ENCODE measurements around the gene ACVR1B. TPM values are rescaled to one million over a fixed set of nuclear protein-coding genes. Genes with fewer than 3 reads are reported as not detected.
A peak's percentile ranks its signal among the peaks of the same experiment; 100 is the strongest.

Gene ACVR1B
- total and polyA plus RNA-seq, 2 of the 8 experiments (the other 6 are each of a cell fraction or from before 2014, with no cell fraction given) = 16.0 to 19.2 TPM

DNA sequence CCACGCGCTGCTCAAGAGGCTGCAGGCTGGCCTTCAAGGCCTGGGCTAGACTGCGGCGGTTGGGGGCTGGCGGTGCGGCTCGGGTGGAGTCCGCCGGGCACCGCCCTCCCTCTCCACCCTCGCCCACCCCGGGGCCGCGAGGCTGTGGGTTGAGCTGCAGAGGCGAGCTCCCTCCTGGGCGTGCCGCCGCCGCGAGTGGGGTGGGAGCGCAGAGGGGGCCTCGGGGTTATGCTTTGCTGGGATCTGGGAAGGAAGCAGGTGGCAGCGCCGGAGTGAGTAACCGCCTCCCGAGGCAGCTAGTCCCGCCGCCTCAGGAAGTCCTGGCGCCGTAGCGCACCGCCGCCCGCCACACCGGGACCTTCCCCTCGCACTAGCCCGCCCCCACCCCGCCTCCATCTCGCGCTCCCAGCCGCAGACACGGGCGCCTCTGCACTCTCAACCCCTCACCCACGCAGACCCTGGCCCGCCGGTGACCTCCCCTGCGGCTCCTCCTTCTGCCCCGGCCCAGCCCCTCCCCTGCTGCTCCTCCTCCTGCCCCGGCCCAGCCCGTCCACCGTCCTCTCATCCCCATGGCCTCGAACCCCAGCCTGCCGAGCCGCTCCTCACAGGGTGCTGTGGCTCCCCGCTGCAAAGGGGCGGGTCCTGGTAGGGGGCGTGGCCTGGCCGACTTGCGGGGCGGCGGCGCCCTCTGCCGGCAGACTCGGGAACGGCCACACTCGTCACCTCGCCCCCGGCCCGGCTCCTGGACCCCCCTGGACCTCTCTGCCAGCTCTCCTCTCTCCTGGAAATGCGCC lies 71.9 kb downstream of the ACVR1B start (continued):
- TF ChIP-seq RAD21 (IDR thresholded peaks at IDR 0.05 in 1 of 2, conservative IDR thresholded peaks at IDR 0.05 in 1 of 2; ENCODE audit: low read depth in 2 of 2, low read length in 2 of 2) = peak; percentile 86 to 89
- no peak; a peak in 1 of 3 replicates for TF ChIP-seq EP300 (IDR thresholded peaks at IDR 0.05; ENCODE audit: borderline replicate concordance in 1 of 2, low read depth in 2 of 2, low read length in 2 of 2)
- TF ChIP-seq GTF2F1 (IDR thresholded peaks at IDR 0.05; ENCODE audit: borderline replicate concordance, low read depth, low read length) = no peak
- no peak for TF ChIP-seq TEAD4 (IDR thresholded peaks at IDR 0.05; ENCODE audit: low read depth, low read length)
- TF ChIP-seq, protein P1, sequence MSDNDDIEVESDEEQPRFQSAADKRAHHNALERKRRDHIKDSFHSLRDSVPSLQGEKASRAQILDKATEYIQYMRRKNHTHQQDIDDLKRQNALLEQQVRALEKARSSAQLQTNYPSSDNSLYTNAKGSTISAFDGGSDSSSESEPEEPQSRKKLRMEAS (IDR thresholded peaks at IDR 0.05) = peak; percentile 71; the same call in 1 of the 2 replicates
- no peak for TF ChIP-seq TBP (IDR thresholded peaks at IDR 0.05; ENCODE audit: low read depth, low read length)
- TF ChIP-seq NANOG (IDR thresholded peaks at IDR 0.05; ENCODE audit: insufficient read depth, low read depth, low read length, poor library complexity, severe bottlenecking) = no peak
- TF ChIP-seq SRF (IDR thresholded peaks at IDR 0.05; ENCODE audit: low read depth, low read length) = no peak
- TF ChIP-seq CREB1 (IDR thresholded peaks at IDR 0.05) = peak; percentile 72
- no peak for TF ChIP-seq JUN (IDR thresholded peaks at IDR 0.05; ENCODE audit: low read depth, low read length)
- no peak for TF ChIP-seq HDAC6 (IDR thresholded peaks at IDR 0.05; ENCODE audit: low read depth, low read length)
- no peak for TF ChIP-seq EZH2 (IDR thresholded peaks at IDR 0.05; ENCODE audit: low read depth, low read length, severe bottlenecking)
- TF ChIP-seq RNF2 (IDR thresholded peaks at IDR 0.05; ENCODE audit: borderline replicate concordance, low read depth, low read length, missing control alignments, poor library complexity, severe bottlenecking) = no peak
- TF ChIP-seq KDM4A (IDR thresholded peaks at IDR 0.05; ENCODE audit: low read depth, low read length, severe bottlenecking) = peak; percentile 95
- TF ChIP-seq SP1 (IDR thresholded peaks at IDR 0.05; ENCODE audit: low read depth, low read length) = peak; percentile 85
- TF ChIP-seq PHF8 (conservative IDR thresholded peaks at IDR 0.05; ENCODE audit: low read depth, low read length) = 0 out of 2 replicates have a peak, but pooled peaks have one; percentile 6
- TF ChIP-seq JUND (IDR thresholded peaks at IDR 0.05; ENCODE audit: low read length) = peak; percentile 52; the same call in 1 of the 2 replicates
- TF ChIP-seq ZNF274 (IDR thresholded peaks at IDR 0.05; ENCODE audit: borderline replicate concordance, extremely low read depth, low read length) = no peak
- TF ChIP-seq, protein P2, sequence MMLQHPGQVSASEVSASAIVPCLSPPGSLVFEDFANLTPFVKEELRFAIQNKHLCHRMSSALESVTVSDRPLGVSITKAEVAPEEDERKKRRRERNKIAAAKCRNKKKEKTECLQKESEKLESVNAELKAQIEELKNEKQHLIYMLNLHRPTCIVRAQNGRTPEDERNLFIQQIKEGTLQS (IDR thresholded peaks at IDR 0.05; ENCODE audit: insufficient read depth, low read depth, low read length) = no peak
- TF ChIP-seq, protein P3, sequence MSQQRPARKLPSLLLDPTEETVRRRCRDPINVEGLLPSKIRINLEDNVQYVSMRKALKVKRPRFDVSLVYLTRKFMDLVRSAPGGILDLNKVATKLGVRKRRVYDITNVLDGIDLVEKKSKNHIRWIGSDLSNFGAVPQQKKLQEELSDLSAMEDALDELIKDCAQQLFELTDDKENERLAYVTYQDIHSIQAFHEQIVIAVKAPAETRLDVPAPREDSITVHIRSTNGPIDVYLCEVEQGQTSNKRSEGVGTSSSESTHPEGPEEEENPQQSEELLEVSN (IDR thresholded peaks at IDR 0.05) = peak; percentile 45
- no peak for TF ChIP-seq TAF7 (optimal IDR thresholded peaks at IDR 0.05; ENCODE audit: borderline replicate concordance, low read depth, low read length)
